ENCODE data around the gene CADPS2. TPM values are rescaled to one million over a fixed set of nuclear protein-coding genes. Genes with fewer than 3 reads are reported as not detected.

Gene CADPS2
- total and polyA plus RNA-seq, 10 of the 15 experiments (the other 5 are each of a cell fraction or from before 2014, with no cell fraction given): 0.05 to 7.5 (median 0.25) TPM

GRCh38 chr7:122301858-122302760, 584.2 kb downstream of the CADPS2 start:
- ATAC-seq (peak; percentile 69), DNase-seq (ENCODE audit: low read depth, low spot score) (no peak), FAIRE-seq (no peak)
- WGBS (ENCODE audit: insufficient coverage, insufficient replicate concordance, low lambda C conversion rate, missing lambda C conversion rate): 31% methylated on average over 32 of the region's 35 CpGs
- ChIA-PET POLR2A (no interaction called here), RAD21 (ENCODE audit: unreplicated experiment) (no interaction called here), CTCF (no interaction called here), SMC1A (ENCODE audit: uncharacterized antibody, unreplicated experiment) (interaction anchor here (1.0 kb wide), 1 partner anchor 23 kb away, joined by 3 read pairs; no protein-coding TSS in a partner anchor)
- in situ Hi-C loops (cut with MboI): no loop called here
- no peaks in the 10 kb centered on the region; the same call in 2 of the 3 replicates for H3K9me3 ChIP-seq (replicated peaks; ENCODE audit: control insufficient read depth, insufficient read depth, low read length)
- BruUV-seq (replicated peaks): no TSS peak
- no peaks in the 10 kb centered on the region for H4K20me1 ChIP-seq (ENCODE audit: control insufficient read depth, insufficient read depth)
- peaks cover 12 to 16% of the 10 kb centered on the region in 2 experiments for H3K27me3 ChIP-seq (replicated peaks in 1 of 2; ENCODE audit: control insufficient read depth in 2 of 2, insufficient read depth in 2 of 2, low read length in 1 of 2)
- H3K36me3 ChIP-seq (ENCODE audit: control insufficient read depth in 2 of 2, insufficient read depth in 2 of 2, low read length in 1 of 2): no peaks in the 10 kb centered on the region
- H3K4me2 ChIP-seq (ENCODE audit: control insufficient read depth, insufficient read depth): no peak overlapping the region
- intact Hi-C loops (cut with micrococcal nuclease; ENCODE audit: unreplicated experiment): no loop called here
- H3K27ac ChIP-seq (ENCODE audit: control insufficient read depth, insufficient read depth): no peak overlapping the region
- H3K9ac ChIP-seq (ENCODE audit: control insufficient read depth, insufficient read depth, low read length): no peak overlapping the region
- H3K79me2 ChIP-seq (ENCODE audit: control insufficient read depth, insufficient read depth, low read length): no peaks in the 10 kb centered on the region
- H3K4me3 ChIP-seq: no peak overlapping the region
- H2AFZ ChIP-seq (ENCODE audit: control insufficient read depth, low read depth, low read length): no peak overlapping the region
- H3K4me1 ChIP-seq (ENCODE audit: control insufficient read depth, insufficient read depth, low read length): no peaks in the 10 kb centered on the region
- TF ChIP-seq CREM (IDR thresholded peaks at IDR 0.05; ENCODE audit: low read depth) (no peak), BHLHE40 (IDR thresholded peaks at IDR 0.05; ENCODE audit: borderline replicate concordance in 1 of 2, low read depth in 2 of 2, low read length in 1 of 2) (peak in 1 of 2 experiments; percentile 83; a peak in 2 of 4 replicates), IKZF1 (conservative IDR thresholded peaks at IDR 0.05) (0 out of 2 replicates have a peak, but pooled peaks have one; percentile 14), NFXL1 (IDR thresholded peaks at IDR 0.05; ENCODE audit: borderline replicate concordance) (no peak), BCL3 (IDR thresholded peaks at IDR 0.05; ENCODE audit: borderline replicate concordance, insufficient read depth, low read depth, low read length, poor library complexity, severe bottlenecking) (no peak), KAT2A (conservative IDR thresholded peaks at IDR 0.05; ENCODE audit: control insufficient read depth, low read depth, low read length) (no peak), ZNF687 (IDR thresholded peaks at IDR 0.05) (no peak), ZBTB4 (CRISPR knock-in tag; IDR thresholded peaks at IDR 0.05) (no peak), ATF2 (IDR thresholded peaks at IDR 0.05; ENCODE audit: low read length) (no peak), SUZ12 (IDR thresholded peaks at IDR 0.05; ENCODE audit: unreplicated experiment) (peak; percentile 80), EZH2 (IDR thresholded peaks at IDR 0.05; ENCODE audit: borderline replicate concordance, control insufficient read depth, low read depth, low read length) (no peak)
